ENCODE data around the gene NAT16. TPM values are rescaled to one million over a fixed set of nuclear protein-coding genes. Genes with fewer than 3 reads are reported as not detected.

The NAT16 gene
- polyA plus RNA-seq, 1 of the 3 experiments (the other 2 are of a cell fraction) = 0.64 TPM

- Histone ChIP-seq H4K20me1 (ENCODE audit: insufficient read depth) (peaks cover 4% of the 10 kb centered on the region; the same call in 1 of the 2 replicates), H3K4me2 (peak overlapping the region; percentile 95), H3K27me3 (ENCODE audit: insufficient read depth) (no peaks in the 10 kb centered on the region), H3K9ac (peak overlapping the region; percentile 81), H3F3A (replicated peaks; ENCODE audit: insufficient read depth) (no peaks in the 10 kb centered on the region), H3K27ac (ENCODE audit: low read depth in 2 of 2, low read length in 1 of 2) (peak overlapping the region; percentile 93 to 95), H3K79me2 (ENCODE audit: insufficient read depth) (peaks cover 66% of the 10 kb centered on the region), H2AFZ (ENCODE audit: low read depth) (peak overlapping the region; percentile 43; the same call in 1 of the 2 replicates), H3K36me3 (replicated peaks in 1 of 2; ENCODE audit: control insufficient read depth in 1 of 2, insufficient read depth in 2 of 2, low read length in 1 of 2) (peaks cover 19 to 21% of the 10 kb centered on the region in 2 experiments), H3K9me3 (no peaks in the 10 kb centered on the region), H3K4me1 (ENCODE audit: control insufficient read depth in 1 of 2, insufficient read depth in 2 of 2, low read depth in 1 of 2, low read length in 1 of 2) (peaks cover 8 to 27% of the 10 kb centered on the region in 2 experiments; a peak in 2 of 4 replicates), H3K4me3 (ENCODE audit: low read depth in 2 of 2, low read length in 1 of 2) (peak overlapping the region; percentile 66 to 84), H3K9me2 (no peaks in the 10 kb centered on the region)
- ChIA-PET CTCF (interaction anchor here (0.9 to 7.6 kb wide), 12 partner anchors 10 to 74 kb away, joined by 3 to 60 read pairs (median 6); partner anchors contain the start of gene FIS1), POLR2A (interaction anchor here (0.8 to 4.1 kb wide), 9 partner anchors 8 to 1115 kb away, joined by 3 to 38 read pairs (median 5); partner anchors contain the start of genes AP4M1, FIS1, MCM7 and UFSP1)
- DNase-seq = no peak
- 63% methylated on average over 30 of the region's 31 CpGs for WGBS (ENCODE audit: low lambda C conversion rate)
- TF ChIP-seq GABPA (IDR thresholded peaks at IDR 0.05; ENCODE audit: low read depth) (no peak), MEF2A (IDR thresholded peaks at IDR 0.05; ENCODE audit: borderline replicate concordance, low read depth) (no peak), MXI1 (IDR thresholded peaks at IDR 0.05; ENCODE audit: low read depth, low read length) (peak; percentile 84), REST (IDR thresholded peaks at IDR 0.05; ENCODE audit: low read depth, low read length) (no peak), NRF1 (IDR thresholded peaks at IDR 0.05; ENCODE audit: low read depth, low read length) (no peak), MAX (IDR thresholded peaks at IDR 0.05; ENCODE audit: low read depth) (peak; percentile 90), RCOR1 (IDR thresholded peaks at IDR 0.05; ENCODE audit: low read length) (no peak)
Measured at GRCh38 chr7:101216001-101216859, 36.1 kb upstream of the NAT16 start.

- no peaks in the 10 kb centered on the region for H3K27me3 ChIP-seq (ENCODE audit: insufficient read depth)
- no peaks in the 10 kb centered on the region for H4K20me1 ChIP-seq (ENCODE audit: insufficient read depth)
- no peak overlapping the region for H3K4me2 ChIP-seq
- H3K4me3 ChIP-seq (ENCODE audit: low read depth in 2 of 2, low read length in 1 of 2) = no peak overlapping the region
- POLR2A ChIA-PET = no interaction called here
- DNase-seq = no peak
- H3K4me1 ChIP-seq (ENCODE audit: control insufficient read depth in 1 of 2, insufficient read depth in 2 of 2, low read depth in 1 of 2, low read length in 1 of 2) = peaks cover 8 to 21% of the 10 kb centered on the region in 2 experiments; a peak in 2 of 4 replicates
- H3F3A ChIP-seq (replicated peaks; ENCODE audit: insufficient read depth) = peaks cover 9% of the 10 kb centered on the region
- no peaks in the 10 kb centered on the region for H3K9me3 ChIP-seq
- peaks cover 33 to 39% of the 10 kb centered on the region in 2 experiments for H3K36me3 ChIP-seq (replicated peaks in 1 of 2; ENCODE audit: control insufficient read depth in 1 of 2, insufficient read depth in 2 of 2, low read length in 1 of 2)
- H3K9ac ChIP-seq = no peak overlapping the region
- H3K9me2 ChIP-seq = no peaks in the 10 kb centered on the region
- CTCF ChIA-PET = interaction anchor here (1.1 to 7.6 kb wide), 5 partner anchors 19 to 78 kb away, joined by 3 to 45 read pairs (median 4); no protein-coding TSS in a partner anchor
- H3K27ac ChIP-seq (ENCODE audit: low read depth in 2 of 2, low read length in 1 of 2) = no peak overlapping the region
- peaks cover 33% of the 10 kb centered on the region for H3K79me2 ChIP-seq (ENCODE audit: insufficient read depth)
- 97% methylated on average over 8 of the region's 8 CpGs for WGBS (ENCODE audit: low lambda C conversion rate)
- H2AFZ ChIP-seq (ENCODE audit: low read depth) = no peak overlapping the region
- no peak for TF ChIP-seq USF1 (IDR thresholded peaks at IDR 0.05; ENCODE audit: borderline replicate concordance, low read depth)
- no peak for TF ChIP-seq YY1 (IDR thresholded peaks at IDR 0.05; ENCODE audit: low read depth)
- TF ChIP-seq ELF1 (IDR thresholded peaks at IDR 0.05) = no peak
- TF ChIP-seq CTCF (IDR thresholded peaks at IDR 0.05) = no peak
- TF ChIP-seq NRF1 (IDR thresholded peaks at IDR 0.05; ENCODE audit: low read depth, low read length) = no peak
- TF ChIP-seq REST (IDR thresholded peaks at IDR 0.05; ENCODE audit: low read depth, low read length) = no peak
- TF ChIP-seq FOXM1 (IDR thresholded peaks at IDR 0.05; ENCODE audit: low read depth) = no peak
- no peak for TF ChIP-seq EP300 (IDR thresholded peaks at IDR 0.05; ENCODE audit: borderline replicate concordance in 1 of 2, low read depth in 1 of 2, low read length in 1 of 2)
- TF ChIP-seq TAF1 (IDR thresholded peaks at IDR 0.05; ENCODE audit: borderline replicate concordance, low read depth, low read length) = no peak
- no peak for TF ChIP-seq RAD21 (IDR thresholded peaks at IDR 0.05; ENCODE audit: low read length)
Measured at GRCh38 chr7:101212014-101212413, 31.9 kb upstream of the NAT16 start.

All from SK-N-SH (cell line).